Progenitor cell of endocrine pancreas (in vitro differentiated cells): ENCODE measurements around the gene AGO3. TPM values are rescaled to one million over a fixed set of nuclear protein-coding genes. Genes with fewer than 3 reads are reported as not detected.

Source experiments
- DNase-seq: peaks from one replicate; pipeline ENCODE4 v3.0.0; 2021; ENCODE audit warnings: low spot score; ENCODE audit not compliant: unreplicated experiment
- H3K27ac Mint-ChIP-seq: 2 replicates; pipeline ENCODE4 v1.8.0; 2021; ENCODE audit warnings: mild to moderate bottlenecking, moderate library complexity, mixed read lengths
- H3K27me3 Mint-ChIP-seq: 2 replicates; pipeline ENCODE4 v1.8.0; 2021; ENCODE audit warnings: mixed read lengths
- H3K36me3 Mint-ChIP-seq: 2 replicates; pipeline ENCODE4 v1.8.0; 2022; ENCODE audit warnings: mixed read lengths; ENCODE audit not compliant: insufficient read depth
- H3K4me1 Mint-ChIP-seq: 2 replicates; pipeline ENCODE4 v1.8.0; 2021; ENCODE audit warnings: low read depth, mixed read lengths
- H3K4me3 Mint-ChIP-seq: 2 replicates; pipeline ENCODE4 v1.8.0; 2021; ENCODE audit warnings: low read depth, mild to moderate bottlenecking, moderate library complexity, mixed read lengths
- H3K9me3 Mint-ChIP-seq: 2 replicates; pipeline ENCODE4 v1.8.0; 2021; ENCODE audit warnings: low read depth, mixed read lengths
- CTCF ChIP-seq: fragments of 200-600 bp; sonication (generic); IDR thresholded peaks from one replicate; pipeline ENCODE4 v1.5.0; 2021; ENCODE audit warnings: antibody characterized with exemption, mild to moderate bottlenecking; ENCODE audit not compliant: unreplicated experiment
- total RNA-seq: library from RNA; stranded (reverse); gene quantifications from 2 replicates; pipeline ENCODE4 v1.2.1, GENCODE V29; 2021

Gene AGO3
- total RNA-seq, 1 donor from 2014 or later = 40.8 TPM

- H3K4me1 Mint-ChIP-seq = peaks cover 16% of the 10 kb centered on the region
These were observed 155.0 kb downstream of the AGO3 start for GRCh38 chr1:36085686-36086526.

DNA sequence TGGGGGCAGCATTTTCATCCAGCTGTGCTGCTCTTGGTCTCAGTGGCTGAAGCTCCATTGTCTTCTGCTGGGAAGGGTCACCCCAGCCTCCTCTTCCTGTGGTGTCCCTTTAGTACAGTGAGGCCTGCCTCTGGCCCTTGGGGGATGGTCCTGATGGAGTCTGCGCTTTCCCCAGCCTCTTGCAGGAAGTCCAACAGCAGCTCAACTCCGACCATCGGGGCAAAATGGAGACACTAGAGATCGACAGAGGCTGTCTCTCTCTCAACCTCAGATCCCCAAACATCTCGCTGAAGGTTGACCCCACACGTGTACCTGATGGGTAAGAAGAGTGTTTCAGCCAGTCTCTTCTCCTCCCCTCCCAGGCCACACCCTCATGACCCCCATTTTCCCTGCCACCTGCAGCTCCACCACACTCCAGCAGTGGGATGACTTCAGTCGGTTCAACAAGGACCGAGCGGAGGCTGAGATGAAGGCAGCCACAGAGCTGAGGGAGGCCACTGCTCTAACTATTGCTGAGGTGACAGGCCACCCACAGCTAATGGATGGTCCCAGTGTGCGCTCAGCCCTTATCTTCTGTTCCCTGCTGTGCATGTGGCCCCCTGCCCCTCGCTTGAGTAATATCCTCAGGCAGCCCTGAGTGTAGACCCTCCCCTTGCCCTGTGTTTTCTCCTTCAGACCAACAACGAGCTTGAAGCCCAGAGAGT lies 155.8 kb downstream of the AGO3 start:
- peak overlapping the region; percentile 40 for H3K4me3 Mint-ChIP-seq
- H3K36me3 Mint-ChIP-seq = no peaks in the 10 kb centered on the region
- peaks cover 16% of the 10 kb centered on the region for H3K4me1 Mint-ChIP-seq
- TF ChIP-seq CTCF = no peak
- H3K27ac Mint-ChIP-seq = no peak overlapping the region
- no peaks in the 10 kb centered on the region for H3K9me3 Mint-ChIP-seq
- H3K27me3 Mint-ChIP-seq = no peaks in the 10 kb centered on the region
- DNase-seq = no peak

More at GRCh38 chr1:36085686-36086526, 155.0 kb downstream of the AGO3 start:
- Mint-ChIP-seq H3K9me3 (no peaks in the 10 kb centered on the region), H3K4me3 (no peak overlapping the region), H3K27me3 (no peaks in the 10 kb centered on the region), H3K27ac (no peak overlapping the region), H3K36me3 (no peaks in the 10 kb centered on the region)
- DNase-seq = no peak
- TF ChIP-seq CTCF = no peak

DNA sequence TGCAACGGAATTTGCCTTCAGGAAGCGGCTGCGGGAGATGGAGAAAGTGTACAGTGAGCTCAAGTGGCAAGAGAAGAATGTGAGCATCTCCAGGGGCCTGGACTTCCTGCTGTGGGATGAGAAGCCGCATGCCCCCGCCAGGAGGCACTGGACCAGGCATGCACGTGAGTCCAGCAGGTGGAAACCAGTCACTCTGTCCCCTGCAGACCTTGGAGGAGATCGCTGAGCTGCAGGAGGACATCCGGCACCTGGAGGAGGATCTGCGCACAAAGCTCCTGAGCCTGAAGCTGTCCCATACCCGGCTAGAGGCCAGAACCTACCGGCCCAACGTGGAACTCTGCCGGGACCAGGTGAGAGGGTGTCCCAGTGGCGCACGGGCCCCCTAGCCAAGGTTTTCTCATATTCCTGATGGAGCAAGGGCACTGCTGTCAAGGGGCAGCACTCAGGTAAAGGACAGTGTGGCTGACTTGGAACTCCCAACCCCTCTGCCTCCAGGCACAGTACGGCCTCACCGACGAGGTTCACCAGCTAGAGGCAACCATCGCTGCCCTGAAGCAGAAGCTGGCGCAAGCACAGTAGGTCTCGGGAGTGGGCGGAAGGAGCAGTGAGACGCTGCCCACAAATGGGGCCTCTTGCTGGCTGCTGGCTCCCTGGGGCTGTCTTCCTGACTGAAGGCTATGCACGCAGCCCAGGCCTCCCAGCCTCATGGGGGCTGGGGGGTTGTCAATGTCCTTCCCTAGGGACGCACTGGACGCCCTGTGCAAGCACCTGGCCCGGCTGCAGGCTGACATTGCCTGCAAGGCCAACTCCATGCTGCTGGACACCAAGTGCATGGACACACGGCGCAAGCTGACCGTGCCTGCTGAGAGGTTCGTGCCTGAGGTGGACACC lies 156.6 kb downstream of the AGO3 start:
- no peak for DNase-seq
- Mint-ChIP-seq H3K4me3 (peak overlapping the region; percentile 40), H3K27me3 (no peaks in the 10 kb centered on the region), H3K4me1 (peaks cover 16% of the 10 kb centered on the region), H3K36me3 (no peaks in the 10 kb centered on the region), H3K9me3 (no peaks in the 10 kb centered on the region), H3K27ac (no peak overlapping the region)
- TF ChIP-seq CTCF = no peak

DNA sequence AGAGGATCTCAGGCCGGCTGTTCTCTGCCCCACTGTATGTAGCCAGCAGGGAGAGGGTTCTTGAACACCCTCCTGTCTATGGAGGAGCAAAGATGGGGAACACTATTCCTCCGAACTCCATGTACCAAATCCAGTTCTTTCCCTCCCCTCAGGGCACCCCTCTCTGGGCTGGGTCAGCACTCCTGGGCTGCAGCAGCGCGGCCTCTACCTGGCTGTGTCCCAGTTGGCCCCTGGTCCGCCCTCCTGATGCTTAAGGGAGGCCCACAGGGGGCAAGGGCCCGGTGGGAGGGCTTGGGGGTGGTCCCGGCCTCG lies 157.3 kb downstream of the AGO3 start:
- no peak for TF ChIP-seq CTCF
- no peaks in the 10 kb centered on the region for H3K9me3 Mint-ChIP-seq
- DNase-seq = no peak
- H3K4me3 Mint-ChIP-seq = no peak overlapping the region
- no peaks in the 10 kb centered on the region for H3K36me3 Mint-ChIP-seq
- peaks cover 16% of the 10 kb centered on the region for H3K4me1 Mint-ChIP-seq
- no peaks in the 10 kb centered on the region for H3K27me3 Mint-ChIP-seq
- H3K27ac Mint-ChIP-seq = no peak overlapping the region
